GM12891 (cell line): ENCODE results near the gene GSC2. TPM values are rescaled to one million over a fixed set of nuclear protein-coding genes. Genes with fewer than 3 reads are reported as not detected.

ENCODE experiments used
- DNase-seq: peaks from one replicate; pipeline ENCODE4 v3.0.0; 2011; ENCODE audit warnings: low spot score; ENCODE audit not compliant: insufficient read length
- FAIRE-seq: peaks from 2 replicates; lab custom pipeline; 2011; peaks lifted over from hg19 to GRCh38; lab: Jason Lieb, UNC
- PAX5 ChIP-seq: IDR thresholded peaks from 2 replicates; pipeline ENCODE4 v1.6.1; 2011; ENCODE audit warnings: low read length, moderate library complexity, mild to moderate bottlenecking; ENCODE audit not compliant: insufficient read depth, severe bottlenecking
- POLR2A ChIP-seq: IDR thresholded peaks from 2 replicates; pipeline ENCODE4 v1.6.1; 2011; ENCODE audit warnings: low read depth, low read length, control low read depth
- POLR2AphosphoS5 ChIP-seq: IDR thresholded peaks from 2 replicates; pipeline ENCODE4 v1.6.1; 2011; ENCODE audit warnings: low read depth, low read length, control low read depth
- POU2F2 ChIP-seq: IDR thresholded peaks from 2 replicates; pipeline ENCODE4 v1.6.1; 2011; ENCODE audit warnings: low read depth, mild to moderate bottlenecking, control low read depth, low read length, moderate library complexity
- SPI1 ChIP-seq: IDR thresholded peaks from 2 replicates; pipeline ENCODE4 v1.6.1; 2011; ENCODE audit warnings: low read depth, low read length, control low read depth
- TAF1 ChIP-seq: IDR thresholded peaks from 2 replicates; pipeline ENCODE4 v1.6.1; 2011; ENCODE audit warnings: low read depth, low read length, control low read depth
- polyA plus RNA-seq: library from polyadenylated mRNA; unstranded; fragments of >200 nt; gene quantifications from one replicate; pipeline ENCODE4 v1.2.1, GENCODE V29; 2012; ENCODE audit warnings: low read depth, missing spikeins, inconsistent platforms; ENCODE audit not compliant: missing spikeins

GSC2 gene
- polyA plus RNA-seq, result not detected

DNA sequence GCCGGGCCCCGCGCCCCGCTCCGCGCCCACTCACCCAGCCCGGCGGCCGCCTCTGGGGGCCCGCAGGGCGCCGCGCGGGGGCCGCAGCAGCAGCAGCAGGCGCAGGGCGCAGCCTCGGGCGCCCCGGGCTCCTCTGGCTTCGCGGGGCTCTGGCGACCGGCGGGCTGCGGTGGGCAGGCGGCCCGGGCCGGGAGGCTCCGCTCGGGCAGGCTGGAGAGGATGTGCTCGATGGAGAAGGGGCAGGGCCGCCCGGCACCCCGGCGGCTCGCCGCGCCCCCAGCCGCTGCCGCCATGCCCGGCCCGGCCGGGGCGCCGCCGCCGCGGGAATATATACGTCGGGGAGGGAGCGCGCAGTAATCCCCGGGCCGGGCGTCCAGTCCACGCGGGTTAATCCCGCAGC, at the start of gene GSC2:
Gene GSC2 (minus strand): TSS at position 302 of the 400 bp plus-strand sequence. CDS start 9 bp downstream, at position 293.
- FAIRE-seq (no peak), DNase-seq (no peak)
- TF ChIP-seq PAX5, result no peak
- no peak for TF ChIP-seq POLR2A
- no peak for TF ChIP-seq SPI1
- no peak for TF ChIP-seq POLR2AphosphoS5
- no peak for TF ChIP-seq POU2F2
- no peak for TF ChIP-seq TAF1

GRCh38 chr22:19199479-19199878, 49.4 kb upstream of the GSC2 start:
- no peak for FAIRE-seq
- TF ChIP-seq SPI1 (no peak), POLR2AphosphoS5 (no peak), PAX5 (no peak), POLR2A (no peak), TAF1 (no peak)
- no peak for DNase-seq

DNA sequence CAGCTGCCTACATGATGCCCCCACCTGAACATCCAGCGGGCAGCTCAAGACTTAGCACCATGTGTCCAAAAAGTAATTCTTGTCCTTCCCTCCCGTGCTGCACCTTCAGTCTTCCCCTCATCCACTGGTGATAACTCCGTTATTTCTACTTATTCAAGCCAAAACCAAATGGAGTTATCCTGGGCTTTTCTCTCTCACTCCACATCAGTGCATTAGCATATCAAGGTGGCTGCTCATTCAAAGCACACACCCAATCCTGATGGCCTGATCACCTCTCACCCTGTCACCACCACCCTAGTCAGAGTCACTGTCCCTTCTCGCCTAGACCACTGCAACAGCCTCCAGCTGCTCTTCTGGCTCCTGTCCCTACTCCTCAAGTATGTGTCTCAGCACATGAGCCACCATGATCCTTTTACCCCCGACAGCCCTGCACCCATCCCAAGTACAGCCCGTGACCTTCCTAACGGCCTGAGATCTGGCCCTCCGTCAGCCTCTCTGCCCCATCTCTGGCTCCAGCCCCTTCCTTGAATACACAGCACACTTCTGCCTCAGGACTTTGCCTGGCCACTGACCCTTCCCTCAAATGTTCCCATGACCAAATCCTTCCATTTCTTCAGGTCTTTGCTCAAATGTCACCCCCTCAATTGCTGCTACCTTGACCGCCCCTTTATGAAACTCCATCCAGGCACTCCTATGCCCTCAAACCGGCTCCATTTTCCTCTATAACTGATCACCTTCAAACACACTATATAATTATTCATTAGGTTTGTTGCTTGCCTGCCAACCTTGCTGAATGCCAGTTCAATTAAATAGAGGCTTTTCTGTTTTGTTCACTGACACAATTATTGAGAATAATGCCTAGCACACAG, 48.1 kb upstream of the GSC2 start:
- TF ChIP-seq POU2F2 (no peak), TAF1 (no peak), POLR2A (no peak), SPI1 (no peak), POLR2AphosphoS5 (no peak), PAX5 (no peak)
- DNase-seq, result no peak
- FAIRE-seq, result no peak

DNA sequence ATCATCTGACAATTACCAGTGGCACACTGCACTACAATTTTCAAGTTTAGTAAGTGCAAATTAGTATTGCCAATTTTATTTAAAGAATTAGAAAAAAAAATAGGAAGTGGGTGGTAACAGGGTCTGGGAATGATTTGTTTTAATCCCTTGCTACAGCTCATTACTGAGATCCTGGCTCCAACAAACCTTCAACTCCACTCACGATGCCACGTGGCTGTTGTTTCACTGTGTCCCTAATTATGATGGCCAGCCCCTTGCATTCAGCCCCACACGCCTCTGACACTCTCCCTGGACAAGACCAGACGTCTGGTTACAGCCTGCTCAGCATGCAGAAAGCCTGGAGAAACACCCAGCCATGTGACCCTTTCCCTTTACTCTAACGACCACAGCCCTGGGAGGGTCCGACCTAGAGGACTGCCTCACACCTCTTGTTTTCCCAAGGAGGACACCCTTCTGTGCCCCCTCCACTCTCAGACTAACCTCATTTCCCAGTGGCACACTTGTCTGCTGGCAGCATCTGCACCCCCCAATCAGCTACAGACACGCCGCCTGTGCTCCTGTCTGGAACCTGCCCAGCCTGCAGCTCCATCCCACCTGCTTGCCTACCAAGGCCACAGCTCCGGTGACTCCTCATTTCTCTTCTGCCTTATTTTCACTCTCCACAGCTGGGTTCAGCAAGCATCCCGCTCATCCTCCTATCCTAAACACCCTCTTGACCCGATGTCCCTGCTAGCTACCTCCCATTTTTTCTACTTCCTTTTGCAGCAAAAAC, 46.9 kb upstream of the GSC2 start:
- TF ChIP-seq SPI1, result no peak
- TF ChIP-seq PAX5, result no peak
- TF ChIP-seq POLR2AphosphoS5, result no peak
- no peak for TF ChIP-seq POU2F2
- TF ChIP-seq POLR2A, result no peak
- no peak for TF ChIP-seq TAF1

GRCh38 chr22:19195796-19196731, 46.0 kb upstream of the GSC2 start:
- DNase-seq, result no peak
- FAIRE-seq, result no peak
- TF ChIP-seq POLR2AphosphoS5 (no peak), PAX5 (no peak), POLR2A (no peak), TAF1 (no peak), POU2F2 (no peak), SPI1 (no peak)

More for the DNA sequence above, 46.9 kb upstream of the GSC2 start:
- no peak for FAIRE-seq
- no peak for DNase-seq

DNA sequence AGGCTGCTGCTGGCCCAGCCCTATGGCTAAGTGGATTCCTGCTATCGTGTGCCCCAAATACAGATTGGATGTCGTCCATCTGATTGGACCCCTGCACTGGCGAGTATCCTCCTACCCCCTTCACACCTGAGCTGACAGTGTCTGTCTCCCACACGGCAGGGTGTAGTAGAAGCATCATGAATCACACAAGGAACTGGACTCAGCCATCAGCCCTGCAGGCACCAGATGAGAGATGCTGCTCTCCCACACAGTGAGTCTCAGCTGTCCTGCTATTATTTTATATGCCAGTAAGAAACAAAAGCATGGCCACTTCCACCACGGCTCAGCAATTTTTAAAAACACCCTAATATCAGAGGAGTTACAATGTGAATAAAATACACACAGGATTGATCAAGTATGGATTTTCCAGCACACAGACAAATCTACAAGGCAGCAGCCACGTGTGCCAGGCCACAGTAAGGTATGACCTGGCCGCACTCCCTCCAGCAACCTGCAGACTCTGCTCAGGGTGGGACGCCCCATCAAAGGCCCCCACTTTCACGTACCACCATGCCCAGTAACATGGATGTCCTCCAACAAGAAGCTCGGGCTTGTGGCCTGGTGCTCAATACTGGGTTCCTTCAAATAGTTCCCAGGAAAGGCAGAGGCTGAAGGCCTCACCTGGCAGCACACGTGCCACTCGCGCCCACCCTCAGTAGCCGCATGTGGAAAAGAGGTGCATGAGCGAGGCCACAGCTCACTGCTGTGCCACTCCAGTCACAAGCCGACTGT, 44.9 kb upstream of the GSC2 start:
- no peak for FAIRE-seq
- no peak for TF ChIP-seq SPI1
- TF ChIP-seq TAF1, result no peak
- TF ChIP-seq POLR2A, result no peak
- TF ChIP-seq POU2F2, result no peak
- TF ChIP-seq PAX5, result no peak
- TF ChIP-seq POLR2AphosphoS5, result no peak
- DNase-seq, result no peak

GRCh38 chr22:19193879-19194278, 43.8 kb upstream of the GSC2 start:
- FAIRE-seq (no peak), DNase-seq (no peak)
- no peak for TF ChIP-seq SPI1
- TF ChIP-seq PAX5, result no peak
- no peak for TF ChIP-seq POU2F2
- TF ChIP-seq POLR2AphosphoS5, result no peak
- TF ChIP-seq TAF1, result no peak
- no peak for TF ChIP-seq POLR2A

DNA sequence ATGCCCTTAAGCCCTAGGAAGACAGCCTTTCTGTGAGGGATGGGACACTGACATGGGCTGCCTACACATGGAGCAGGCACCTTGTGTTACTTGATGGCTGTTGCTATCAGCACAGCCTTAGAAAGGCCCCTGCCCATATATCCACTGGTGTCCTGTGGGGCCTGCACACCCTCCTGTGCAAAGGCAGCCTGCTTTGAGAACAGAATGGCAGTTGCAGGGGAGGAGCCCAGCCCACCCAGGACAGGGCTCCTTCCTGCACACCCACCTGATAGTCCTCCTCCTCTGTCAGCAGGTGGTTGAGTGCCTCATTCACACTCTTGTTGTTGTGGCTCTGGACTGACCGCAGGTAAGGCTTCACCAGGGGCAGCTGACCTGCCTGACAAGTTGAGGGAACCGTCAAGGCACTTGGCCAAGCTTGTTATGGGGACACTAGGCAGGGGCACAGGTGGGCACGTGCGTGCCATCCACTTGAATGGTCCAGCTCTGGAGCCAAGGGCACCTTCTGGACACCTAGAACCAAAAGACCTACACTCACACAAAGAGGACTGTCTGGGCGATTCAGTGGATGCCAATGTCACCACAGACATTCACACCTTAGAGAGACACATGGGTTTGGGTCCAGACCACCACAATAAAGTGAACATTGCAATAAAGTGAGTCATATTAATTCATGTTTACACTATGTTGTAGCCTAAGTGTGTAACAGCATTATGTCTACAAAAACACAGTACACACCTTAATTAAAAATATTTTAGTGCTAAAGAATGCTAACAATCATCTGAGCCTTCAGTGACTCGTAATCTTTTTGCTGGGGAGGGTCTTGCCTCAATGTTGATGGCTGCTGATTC, 37.8 kb upstream of the GSC2 start:
- DNase-seq (no peak), FAIRE-seq (no peak)
- TF ChIP-seq PAX5 (no peak), POLR2A (no peak), POU2F2 (no peak), TAF1 (no peak)
